Neural progenitor cell (in vitro differentiated cells): Measurements from ENCODE around the gene PTPN11. TPM values are rescaled to one million over a fixed set of nuclear protein-coding genes. Genes with fewer than 3 reads are reported as not detected.

ENCODE experiments used
- DNase-seq: peaks from one replicate; pipeline ENCODE4 v3.0.0-alpha.2; 2016; ENCODE audit warnings: low spot score
- H2AFZ ChIP-seq: fragments of 200-600 bp; sonication (generic); replicated peaks from 2 replicates; pipeline ENCODE4 v1.6.1; 2016; ENCODE audit warnings: antibody characterized with exemption
- H3F3A ChIP-seq: fragments of 200-600 bp; sonication (generic); 2 replicates; pipeline ENCODE4 v1.6.1; 2016; ENCODE audit warnings: antibody characterized with exemption, low read depth
- H3K27ac ChIP-seq: fragments of 200-600 bp; sonication (generic); 2 replicates; pipeline ENCODE4 v1.5.1; 2016; ENCODE audit warnings: mild to moderate bottlenecking
- H3K27me3 ChIP-seq: fragments of 200-600 bp; sonication (generic); 2 replicates; pipeline ENCODE4 v1.6.1; 2016; ENCODE audit warnings: mild to moderate bottlenecking, moderate library complexity
- H3K36me3 ChIP-seq: fragments of 200-600 bp; sonication (generic); 2 replicates; pipeline ENCODE4 v1.5.1; 2016
- H3K4me1 ChIP-seq: fragments of 200-600 bp; sonication (generic); 2 replicates; pipeline ENCODE4 v1.6.1; 2016; ENCODE audit warnings: mixed run types
- H3K4me2 ChIP-seq: fragments of 200-600 bp; sonication (generic); 2 replicates; pipeline ENCODE4 v1.6.1; 2016
- H3K4me3 ChIP-seq: fragments of 200-600 bp; sonication (generic); 2 replicates; pipeline ENCODE4 v1.5.1; 2016
- H3K79me2 ChIP-seq: fragments of 200-600 bp; sonication (generic); 2 replicates; pipeline ENCODE4 v1.6.1; 2016; ENCODE audit warnings: low read depth
- H3K9ac ChIP-seq: fragments of 200-600 bp; sonication (generic); 2 replicates; pipeline ENCODE4 v1.6.1; 2016
- H3K9me3 ChIP-seq: fragments of 200-600 bp; sonication (generic); 2 replicates; pipeline ENCODE4 v1.5.1; 2016; ENCODE audit warnings: low read depth
- H4K20me1 ChIP-seq: fragments of 200-600 bp; sonication (generic); 2 replicates; pipeline ENCODE4 v1.6.1; 2016; ENCODE audit warnings: low read depth
- H3K27ac Mint-ChIP-seq: 3 replicates; pipeline ENCODE4 v1.8.0; 2021; ENCODE audit warnings: mixed read lengths
- H3K27me3 Mint-ChIP-seq: 2 replicates; pipeline ENCODE4 v1.8.0; 2022; ENCODE audit warnings: low read depth, mild to moderate bottlenecking, inconsistent platforms, moderate library complexity, mixed read lengths; ENCODE audit not compliant: insufficient read depth
- H3K36me3 Mint-ChIP-seq: 3 replicates; pipeline ENCODE4 v1.8.0; 2021; ENCODE audit warnings: mixed read lengths
- H3K4me1 Mint-ChIP-seq: 3 replicates; pipeline ENCODE4 v1.8.0; 2021; ENCODE audit warnings: mixed read lengths
- H3K4me3 Mint-ChIP-seq: 3 replicates; pipeline ENCODE4 v1.8.0; 2021; ENCODE audit warnings: mild to moderate bottlenecking, moderate library complexity, mixed read lengths
- H3K9me3 Mint-ChIP-seq: 3 replicates; pipeline ENCODE4 v1.8.0; 2020; ENCODE audit warnings: mixed read lengths
- CTCF ChIP-seq: fragments of 200-600 bp; sonication (generic); IDR thresholded peaks from 2 replicates; pipeline ENCODE4 v1.5.1; 2017; ENCODE audit warnings: antibody characterized with exemption, mild to moderate bottlenecking
- EZH2 ChIP-seq: fragments of 200-600 bp; sonication (generic); IDR thresholded peaks from 2 replicates; pipeline ENCODE4 v1.6.1; 2017; ENCODE audit warnings: antibody characterized with exemption, mild to moderate bottlenecking, moderate library complexity
- EZH2phosphoT487 ChIP-seq: fragments of 200-600 bp; sonication (generic); IDR thresholded peaks from 2 replicates; pipeline ENCODE4 v1.6.1; 2017; ENCODE audit warnings: antibody characterized with exemption
- total RNA-seq: library from RNA; depleted of rRNA; stranded (reverse); fragments of >200 nt; gene quantifications from 2 replicates; pipeline ENCODE4 v1.2.3, GENCODE V29; 2015; ENCODE audit warnings: low replicate concordance

Gene PTPN11
- total RNA-seq: 67.5 and 85.2 TPM in 2 replicates

GRCh38 chr12:112418608-112419296 is at the start of gene PTPN11:
Gene PTPN11, plus strand, starts transcription at chr12:112418947. Its CDS starts 165 bp downstream, at chr12:112419112.
- Histone ChIP-seq H3K36me3 (no peaks in the 10 kb centered on the region), H3K9ac (peak within 1 kb of the TSS; percentile 91), H3K9me3 (no peaks in the 10 kb centered on the region), H3K4me1 (peaks cover 6% of the 10 kb centered on the region), H4K20me1 (peaks cover 43% of the 10 kb centered on the region), H3K79me2 (peaks cover 59% of the 10 kb centered on the region), H3F3A (peaks cover 8% of the 10 kb centered on the region), H3K4me3 (peak within 1 kb of the TSS; percentile 99), H3K27me3 (no peaks in the 10 kb centered on the region), H3K27ac (peak within 1 kb of the TSS; percentile 90), H3K4me2 (peak within 1 kb of the TSS; percentile 82), H2AFZ (peak within 1 kb of the TSS; percentile 96)
- H3K27me3 Mint-ChIP-seq: peaks cover 6% of the 10 kb centered on the region
- H3K4me1 Mint-ChIP-seq: peaks cover 13% of the 10 kb centered on the region
- peak; percentile 93 for DNase-seq
- TF ChIP-seq CTCF (peak; percentile 77), EZH2phosphoT487 (no peak), EZH2 (no peak)
- H3K36me3 Mint-ChIP-seq: peaks cover 2% of the 10 kb centered on the region
- no peaks in the 10 kb centered on the region for H3K9me3 Mint-ChIP-seq
- peak within 1 kb of the TSS; percentile 98 for H3K4me3 Mint-ChIP-seq
- H3K27ac Mint-ChIP-seq: peak within 1 kb of the TSS; percentile 94

DNA sequence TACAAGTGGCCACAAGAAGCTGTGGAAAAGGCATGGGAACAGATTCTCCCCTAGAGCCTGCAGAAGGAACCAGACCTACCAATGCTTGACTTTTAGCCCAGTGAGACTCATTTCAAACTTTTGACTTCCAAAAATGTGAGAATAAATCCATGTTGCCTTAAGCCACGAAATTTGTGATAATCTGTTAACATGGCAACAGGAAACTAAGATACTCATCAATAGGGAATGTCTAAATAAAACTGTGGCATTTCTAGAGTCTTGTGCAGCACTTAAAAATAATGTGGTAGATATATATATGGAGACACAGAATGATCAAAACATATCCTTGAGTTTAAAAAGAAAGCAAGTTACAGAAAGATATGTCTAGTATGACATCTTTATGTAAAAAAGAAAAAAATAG is 48.5 kb upstream of the PTPN11 start:
- Histone ChIP-seq H3K9me3 (no peaks in the 10 kb centered on the region), H3K27me3 (no peaks in the 10 kb centered on the region), H3F3A (peaks cover 10% of the 10 kb centered on the region), H3K9ac (no peak overlapping the region), H3K27ac (no peak overlapping the region), H3K36me3 (no peaks in the 10 kb centered on the region), H3K4me2 (no peak overlapping the region), H4K20me1 (no peaks in the 10 kb centered on the region), H3K4me1 (no peaks in the 10 kb centered on the region), H2AFZ (no peak overlapping the region), H3K4me3 (no peak overlapping the region), H3K79me2 (peaks cover 99% of the 10 kb centered on the region)
- Mint-ChIP-seq H3K4me3 (no peak overlapping the region), H3K27me3 (no peaks in the 10 kb centered on the region), H3K36me3 (peaks cover 6% of the 10 kb centered on the region), H3K9me3 (peaks cover 3% of the 10 kb centered on the region), H3K4me1 (peaks cover 2% of the 10 kb centered on the region), H3K27ac (no peak overlapping the region)
- DNase-seq: no peak
- no peak for TF ChIP-seq EZH2
- no peak for TF ChIP-seq EZH2phosphoT487
- no peak for TF ChIP-seq CTCF

DNA sequence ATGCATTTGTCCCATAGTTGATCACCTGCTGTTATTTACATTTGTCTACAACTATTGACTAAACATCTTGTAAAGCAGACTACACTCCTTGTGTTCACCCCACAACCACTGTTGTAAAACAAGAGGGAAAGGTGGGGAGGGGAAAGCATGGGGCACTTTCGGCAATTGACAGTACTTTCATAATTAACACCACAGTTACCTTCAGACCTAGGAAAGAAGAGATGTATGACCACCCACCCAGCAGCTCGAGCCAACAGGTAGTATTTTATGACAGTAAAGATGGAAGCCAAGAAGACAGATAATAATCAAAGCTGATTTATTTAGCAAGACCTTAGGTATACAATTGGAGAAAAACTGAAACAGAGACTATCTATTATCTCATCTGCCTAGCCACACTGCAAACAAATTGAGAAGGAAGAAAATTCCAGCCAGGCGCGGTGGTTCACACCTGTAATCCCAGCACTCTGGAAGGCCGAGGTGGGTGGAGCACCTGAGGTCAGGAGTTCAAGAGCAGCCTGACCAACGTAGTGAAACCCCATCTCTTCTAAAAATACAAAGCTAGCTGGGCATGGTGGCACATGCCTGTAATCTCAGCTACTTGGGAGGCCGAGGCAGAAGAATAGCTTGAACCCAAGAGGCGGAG is 47.8 kb upstream of the PTPN11 start:
- Histone ChIP-seq H3F3A (peaks cover 10% of the 10 kb centered on the region), H4K20me1 (no peaks in the 10 kb centered on the region), H3K27ac (no peak overlapping the region), H3K36me3 (no peaks in the 10 kb centered on the region), H2AFZ (no peak overlapping the region), H3K27me3 (no peaks in the 10 kb centered on the region), H3K4me2 (no peak overlapping the region), H3K9ac (no peak overlapping the region), H3K9me3 (no peaks in the 10 kb centered on the region), H3K4me1 (no peaks in the 10 kb centered on the region), H3K79me2 (peaks cover 99% of the 10 kb centered on the region), H3K4me3 (no peak overlapping the region)
- TF ChIP-seq CTCF: no peak
- TF ChIP-seq EZH2phosphoT487: no peak
- TF ChIP-seq EZH2: no peak
- peaks cover 6% of the 10 kb centered on the region for H3K36me3 Mint-ChIP-seq
- no peak overlapping the region for H3K4me3 Mint-ChIP-seq
- DNase-seq: no peak
- no peaks in the 10 kb centered on the region for H3K27me3 Mint-ChIP-seq
- H3K4me1 Mint-ChIP-seq: peaks cover 2% of the 10 kb centered on the region
- no peak overlapping the region for H3K27ac Mint-ChIP-seq
- peaks cover 3% of the 10 kb centered on the region for H3K9me3 Mint-ChIP-seq
